ENCODE measurements around the gene ATP6V0E2. TPM values are rescaled to one million over a fixed set of nuclear protein-coding genes. Genes with fewer than 3 reads are reported as not detected.
A peak's percentile ranks its signal among the peaks of the same experiment; 100 is the strongest.
"Not testable (repeated sequence)": the region's sequence is repeated elsewhere in the genome, so short reads cannot be mapped to it uniquely, and the experiment has no call there.

The ATP6V0E2 gene
- total RNA-seq: 30.0 TPM

DNA sequence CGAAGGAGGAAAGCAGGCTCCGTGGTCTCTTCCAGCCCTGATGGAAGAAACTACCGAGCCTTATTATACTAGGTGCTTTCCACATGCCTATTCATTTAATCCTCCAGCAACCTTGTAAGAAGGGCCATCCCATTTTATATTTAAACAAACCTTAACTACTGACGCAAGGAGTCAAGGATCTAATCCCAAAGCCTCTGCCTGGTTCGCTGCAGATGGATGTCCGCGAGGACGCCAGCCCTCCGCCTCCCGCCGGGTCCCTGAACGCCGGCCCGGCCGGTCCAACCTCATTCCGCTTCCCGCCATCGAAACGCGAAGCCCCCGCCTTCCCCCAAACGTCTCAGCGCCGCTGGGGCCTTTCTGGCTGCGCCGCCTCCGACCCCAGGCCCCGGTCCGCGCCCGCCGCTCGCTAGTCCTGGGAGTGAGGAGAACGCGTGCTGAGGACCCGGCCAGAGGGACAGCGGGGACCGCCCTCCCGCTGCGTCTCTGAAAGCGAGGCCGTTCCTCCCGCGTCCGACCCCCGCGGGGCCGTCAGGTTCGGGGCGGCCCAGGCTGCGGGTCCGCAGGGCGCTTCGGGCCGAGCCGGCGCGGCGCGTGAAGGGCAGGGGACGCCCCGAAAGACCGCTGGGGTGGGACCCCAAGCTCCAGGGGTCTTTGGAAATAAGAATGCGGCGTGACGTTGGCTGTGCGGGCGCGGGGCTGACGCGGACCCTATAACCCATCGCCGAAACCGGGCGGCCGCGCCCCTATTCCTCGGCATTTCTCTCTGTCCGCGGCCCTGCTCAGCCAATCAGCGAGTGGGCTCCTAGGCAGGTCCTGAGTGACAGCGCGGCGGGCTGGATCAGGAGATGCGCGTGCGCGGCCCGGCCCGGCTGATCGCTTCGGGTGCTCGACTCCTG is at the start of gene ATP6V0E2:
TSS of gene ATP6V0E2 (plus strand) at position 896 of the 896 bp plus-strand sequence. CDS start 97 bp downstream, outside the sequence.
- Histone ChIP-seq H3K4me3 (ENCODE audit: low read length) (peak within 1 kb of the TSS; percentile 75), H3K9me3 (ENCODE audit: low read depth, low read length) (no peaks in the 10 kb centered on the region), H3K4me1 (ENCODE audit: insufficient read depth, low read length) (peaks cover 72% of the 10 kb centered on the region), H3K27me3 (ENCODE audit: insufficient read depth, low read length) (no peaks in the 10 kb centered on the region)

DNA sequence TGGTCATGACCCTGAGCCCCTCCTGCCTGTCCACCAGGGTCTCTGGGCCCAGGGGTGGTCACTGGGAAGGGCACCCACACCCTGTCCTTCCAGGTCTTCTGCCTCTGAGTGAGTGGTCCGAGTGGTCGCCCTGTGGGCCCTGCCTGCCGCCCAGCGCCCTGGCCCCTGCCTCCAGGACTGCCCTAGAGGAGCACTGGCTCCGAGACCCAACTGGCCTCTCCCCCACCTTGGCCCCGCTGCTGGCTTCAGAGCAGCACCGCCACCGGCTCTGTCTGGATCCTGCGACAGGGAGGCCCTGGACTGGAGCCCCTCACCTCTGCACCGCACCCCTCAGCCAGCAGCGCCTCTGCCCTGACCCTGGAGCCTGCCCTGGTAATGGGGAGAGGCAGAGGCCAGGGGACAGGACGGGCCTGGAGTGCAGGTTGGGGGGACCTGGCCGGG is 49.4 kb upstream of the ATP6V0E2 start:
- no peaks in the 10 kb centered on the region for H3K27me3 ChIP-seq (ENCODE audit: insufficient read depth, low read length)
- H3K4me1 ChIP-seq (ENCODE audit: insufficient read depth, low read length): no peaks in the 10 kb centered on the region
- no peak overlapping the region for H3K4me3 ChIP-seq (ENCODE audit: low read length)
- no peaks in the 10 kb centered on the region for H3K9me3 ChIP-seq (ENCODE audit: low read depth, low read length)

DNA sequence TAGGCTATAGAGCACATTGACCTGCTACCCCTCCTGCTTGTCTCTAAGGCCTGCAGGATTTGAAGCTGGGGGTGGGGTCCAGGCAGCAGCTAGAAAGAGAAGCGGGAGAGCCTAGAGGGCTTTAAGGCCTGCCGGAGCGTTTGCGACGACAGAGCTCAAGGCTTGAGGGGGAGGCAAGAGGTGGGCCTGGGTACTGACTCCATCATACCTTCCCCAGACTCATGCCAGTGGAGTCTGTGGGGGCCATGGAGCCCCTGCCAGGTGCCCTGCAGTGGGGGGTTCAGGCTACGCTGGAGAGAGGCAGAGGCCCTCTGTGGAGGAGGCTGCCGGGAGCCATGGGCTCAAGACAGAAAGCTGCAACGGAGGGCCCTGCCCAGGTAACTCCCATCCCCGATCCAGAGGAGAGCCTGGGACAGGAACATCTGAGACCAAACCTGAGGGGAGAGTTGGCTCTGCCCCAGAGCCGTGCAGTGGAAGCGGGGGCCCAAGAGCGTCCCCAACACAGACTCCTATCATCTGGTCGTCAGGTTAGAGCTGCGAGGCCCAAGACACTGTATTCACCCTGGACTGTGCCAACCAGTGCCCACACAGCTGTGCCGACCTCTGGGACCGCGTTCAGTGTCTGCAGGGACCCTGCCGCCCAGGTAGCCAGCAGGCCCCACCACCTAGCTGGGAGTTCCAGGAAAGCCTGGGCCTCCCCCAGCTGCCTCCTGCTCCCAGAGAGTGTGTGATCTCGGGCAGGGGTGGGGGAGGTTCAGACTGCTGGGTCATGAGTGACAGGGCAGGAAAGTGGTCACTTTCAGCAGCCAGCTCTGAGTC is 48.8 kb upstream of the ATP6V0E2 start:
- H3K4me3 ChIP-seq (ENCODE audit: low read length): no peak overlapping the region
- no peaks in the 10 kb centered on the region for H3K4me1 ChIP-seq (ENCODE audit: insufficient read depth, low read length)
- no peaks in the 10 kb centered on the region for H3K9me3 ChIP-seq (ENCODE audit: low read depth, low read length)
- no peaks in the 10 kb centered on the region for H3K27me3 ChIP-seq (ENCODE audit: insufficient read depth, low read length)

DNA sequence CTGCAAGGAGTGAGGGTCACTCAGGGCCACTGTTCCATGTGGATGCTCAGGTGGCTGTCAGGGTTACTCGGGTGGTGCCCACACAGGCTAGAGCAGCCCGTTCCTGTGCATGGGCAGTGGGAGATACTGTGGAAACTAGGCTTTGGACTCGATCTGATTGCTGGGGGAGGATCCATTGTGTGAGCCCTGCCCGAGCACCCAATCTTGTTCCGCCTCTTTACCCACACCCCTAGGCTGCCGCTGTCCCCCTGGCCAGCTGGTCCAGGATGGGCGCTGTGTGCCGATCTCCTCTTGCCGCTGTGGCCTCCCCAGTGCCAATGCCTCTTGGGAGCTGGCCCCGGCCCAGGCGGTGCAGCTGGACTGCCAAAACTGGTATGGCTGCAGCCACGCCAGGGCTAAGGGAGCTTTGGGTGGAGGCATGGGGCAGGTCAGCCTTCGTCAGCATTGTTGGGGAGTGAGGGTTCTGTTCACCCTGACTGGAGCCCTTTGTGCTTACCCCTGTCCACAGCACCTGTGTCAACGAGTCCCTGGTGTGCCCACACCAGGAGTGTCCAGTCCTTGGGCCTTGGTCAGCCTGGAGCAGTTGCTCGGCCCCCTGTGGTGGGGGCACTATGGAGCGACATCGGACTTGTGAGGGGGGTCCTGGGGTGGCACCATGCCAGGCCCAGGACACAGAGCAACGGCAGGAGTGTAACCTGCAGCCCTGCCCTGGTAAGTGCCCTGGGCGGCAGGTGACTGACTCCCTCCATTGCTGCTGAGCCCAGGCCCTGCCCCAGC is 48.0 kb upstream of the ATP6V0E2 start:
- Histone ChIP-seq H3K4me3 (ENCODE audit: low read length) (no peak overlapping the region), H3K27me3 (ENCODE audit: insufficient read depth, low read length) (no peaks in the 10 kb centered on the region), H3K9me3 (ENCODE audit: low read depth, low read length) (no peaks in the 10 kb centered on the region), H3K4me1 (ENCODE audit: insufficient read depth, low read length) (no peaks in the 10 kb centered on the region)

DNA sequence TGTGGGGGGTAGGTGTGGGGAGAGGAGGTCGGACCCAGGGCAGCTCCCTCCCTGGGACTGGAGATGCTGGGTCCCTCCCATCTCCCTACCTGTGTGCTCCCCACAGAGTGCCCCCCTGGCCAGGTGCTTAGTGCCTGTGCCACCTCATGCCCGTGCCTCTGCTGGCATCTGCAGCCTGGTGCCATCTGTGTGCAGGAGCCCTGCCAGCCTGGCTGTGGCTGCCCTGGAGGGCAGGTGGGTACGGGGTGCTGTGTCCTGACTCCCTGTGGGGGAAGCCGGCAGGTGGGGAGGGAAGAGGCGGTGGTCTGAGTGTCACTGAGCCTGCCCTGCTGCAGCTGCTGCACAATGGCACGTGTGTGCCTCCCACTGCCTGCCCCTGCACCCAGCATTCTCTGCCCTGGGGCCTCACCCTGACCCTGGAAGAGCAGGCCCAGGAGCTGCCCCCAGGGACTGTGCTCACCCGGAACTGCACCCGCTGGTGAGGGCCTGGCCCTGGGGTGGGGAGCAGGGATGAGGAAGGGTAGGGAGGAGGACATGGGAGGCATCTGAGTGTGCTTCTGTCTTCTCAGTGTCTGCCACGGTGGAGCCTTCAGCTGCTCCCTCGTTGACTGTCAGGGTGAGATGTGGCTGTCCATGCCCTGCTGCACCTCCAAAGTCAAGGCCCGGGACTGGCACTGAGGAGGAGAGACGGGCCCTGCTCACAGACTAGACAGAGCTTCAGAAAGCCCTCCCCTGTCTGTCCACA is 47.3 kb upstream of the ATP6V0E2 start:
- no peaks in the 10 kb centered on the region for H3K4me1 ChIP-seq (ENCODE audit: insufficient read depth, low read length)
- no peak overlapping the region for H3K4me3 ChIP-seq (ENCODE audit: low read length)
- H3K9me3 ChIP-seq (ENCODE audit: low read depth, low read length): no peaks in the 10 kb centered on the region
- no peaks in the 10 kb centered on the region for H3K27me3 ChIP-seq (ENCODE audit: insufficient read depth, low read length)

DNA sequence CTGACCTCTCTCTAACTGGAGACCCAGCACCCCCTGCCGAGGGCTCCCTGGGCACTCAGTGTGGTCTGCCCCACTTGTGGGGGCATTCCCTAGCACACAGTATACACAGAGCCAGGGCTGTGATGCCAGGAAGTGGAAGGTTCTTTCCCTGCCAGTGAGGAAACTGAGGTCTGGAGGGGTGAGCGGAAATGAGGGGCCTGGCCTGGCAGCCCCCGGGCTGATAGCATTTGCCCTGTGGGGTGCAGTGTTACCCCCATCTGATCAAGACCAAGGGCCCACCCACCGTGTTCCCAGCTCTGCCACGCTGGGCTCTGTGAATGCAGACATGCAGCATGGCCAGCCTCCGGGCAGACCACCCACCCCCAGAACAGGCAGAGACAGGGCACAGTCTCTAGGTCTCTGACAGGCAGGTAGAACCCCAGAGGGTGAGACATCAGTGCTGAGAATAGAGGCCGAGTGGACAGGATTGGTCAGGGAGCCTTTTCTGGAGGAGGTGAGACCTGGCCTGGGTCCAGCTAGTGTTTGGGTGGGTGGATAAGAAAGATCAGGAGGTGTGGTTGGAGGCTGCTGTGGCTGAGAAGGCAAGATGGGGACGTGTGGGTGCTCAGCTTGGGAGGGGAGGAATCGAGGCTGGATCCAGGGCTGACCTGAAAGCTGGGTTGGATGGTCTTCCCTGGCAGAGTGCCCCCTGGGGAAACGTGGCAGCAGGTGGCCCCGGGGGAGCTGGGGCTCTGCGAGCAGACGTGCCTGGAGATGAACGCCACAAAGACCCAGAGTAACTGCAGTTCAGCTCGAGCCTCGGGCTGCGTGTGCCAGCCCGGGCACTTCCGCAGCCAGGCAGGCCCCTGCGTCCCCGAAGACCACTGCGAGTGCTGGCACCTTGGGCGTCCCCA is 46.4 kb upstream of the ATP6V0E2 start:
- Histone ChIP-seq H3K4me3 (ENCODE audit: low read length) (no peak overlapping the region), H3K4me1 (ENCODE audit: insufficient read depth, low read length) (no peaks in the 10 kb centered on the region), H3K9me3 (ENCODE audit: low read depth, low read length) (no peaks in the 10 kb centered on the region), H3K27me3 (ENCODE audit: insufficient read depth, low read length) (no peaks in the 10 kb centered on the region)

DNA sequence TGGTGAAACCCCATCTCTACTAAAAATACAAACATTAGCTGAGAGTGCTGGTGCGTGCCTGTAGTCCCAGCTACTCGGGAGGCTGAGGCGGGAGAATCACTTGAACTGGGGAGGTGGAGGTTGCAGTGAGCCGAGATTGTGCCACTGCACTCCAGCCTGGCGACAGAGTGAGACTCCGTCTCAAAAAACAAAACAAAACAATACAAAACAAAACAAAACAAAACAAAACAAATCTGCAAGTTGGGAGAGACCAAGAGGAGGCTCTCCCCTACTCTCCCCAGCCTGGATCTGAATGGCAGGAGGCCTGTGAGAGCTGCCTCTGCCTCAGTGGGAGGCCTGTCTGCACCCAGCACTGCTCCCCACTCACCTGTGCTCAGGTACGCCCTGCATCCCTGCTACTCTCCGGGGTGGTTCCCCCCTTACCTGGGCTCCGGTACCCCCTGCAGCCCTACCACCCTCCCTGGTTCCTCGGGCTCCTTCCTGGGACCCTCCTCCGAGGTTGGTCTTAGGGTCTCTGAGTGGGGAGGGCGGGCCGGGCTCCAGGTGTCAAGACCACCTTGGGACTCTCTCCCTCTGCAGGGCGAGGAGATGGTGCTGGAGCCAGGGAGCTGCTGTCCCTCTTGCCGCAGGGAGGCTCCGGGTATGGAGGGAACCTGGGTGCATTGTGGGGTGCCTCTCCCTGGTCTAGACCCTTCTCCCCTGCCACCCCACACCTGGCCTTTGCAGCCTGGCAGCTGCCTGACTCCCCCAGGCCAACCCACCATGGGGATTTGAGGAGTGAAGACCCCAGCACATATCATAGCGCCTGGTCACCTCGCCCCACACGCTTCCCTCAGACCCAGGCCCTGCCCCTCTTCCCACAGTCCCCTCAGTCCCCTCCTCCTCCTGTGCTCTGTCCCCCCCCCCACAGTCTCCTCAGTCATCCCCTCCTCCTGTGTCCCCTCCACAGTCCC is 45.1 kb upstream of the ATP6V0E2 start:
- Histone ChIP-seq H3K27me3 (ENCODE audit: insufficient read depth, low read length) (no peaks in the 10 kb centered on the region), H3K4me3 (ENCODE audit: low read length) (no peak overlapping the region), H3K9me3 (ENCODE audit: low read depth, low read length) (no peaks in the 10 kb centered on the region), H3K4me1 (ENCODE audit: insufficient read depth, low read length) (no peaks in the 10 kb centered on the region)

DNA sequence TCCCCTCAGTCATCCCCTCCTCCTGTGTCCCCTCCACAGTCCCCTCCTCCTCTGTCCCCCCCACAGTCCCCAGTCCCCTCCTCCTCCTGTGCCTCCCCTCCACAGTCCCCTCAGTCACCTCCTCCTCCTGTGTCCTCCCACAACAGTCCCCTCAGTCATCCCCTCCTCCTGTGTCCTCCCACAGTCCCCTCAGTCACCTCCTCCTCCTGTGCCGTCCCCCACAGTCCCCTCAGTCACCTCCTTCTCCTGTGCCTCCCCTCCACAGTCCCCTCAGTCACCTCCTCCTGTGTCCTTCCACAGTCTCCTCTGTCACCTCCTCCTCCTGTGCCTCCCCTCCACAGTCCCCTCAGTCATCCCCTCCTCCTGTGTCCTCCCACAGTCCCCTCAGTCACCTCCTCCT is 43.2 kb upstream of the ATP6V0E2 start:
- H3K27me3 ChIP-seq (ENCODE audit: insufficient read depth, low read length); H3K4me3 ChIP-seq (ENCODE audit: low read length); H3K4me1 ChIP-seq (ENCODE audit: insufficient read depth, low read length); H3K9me3 ChIP-seq (ENCODE audit: low read depth, low read length): not testable (repeated sequence)

DNA sequence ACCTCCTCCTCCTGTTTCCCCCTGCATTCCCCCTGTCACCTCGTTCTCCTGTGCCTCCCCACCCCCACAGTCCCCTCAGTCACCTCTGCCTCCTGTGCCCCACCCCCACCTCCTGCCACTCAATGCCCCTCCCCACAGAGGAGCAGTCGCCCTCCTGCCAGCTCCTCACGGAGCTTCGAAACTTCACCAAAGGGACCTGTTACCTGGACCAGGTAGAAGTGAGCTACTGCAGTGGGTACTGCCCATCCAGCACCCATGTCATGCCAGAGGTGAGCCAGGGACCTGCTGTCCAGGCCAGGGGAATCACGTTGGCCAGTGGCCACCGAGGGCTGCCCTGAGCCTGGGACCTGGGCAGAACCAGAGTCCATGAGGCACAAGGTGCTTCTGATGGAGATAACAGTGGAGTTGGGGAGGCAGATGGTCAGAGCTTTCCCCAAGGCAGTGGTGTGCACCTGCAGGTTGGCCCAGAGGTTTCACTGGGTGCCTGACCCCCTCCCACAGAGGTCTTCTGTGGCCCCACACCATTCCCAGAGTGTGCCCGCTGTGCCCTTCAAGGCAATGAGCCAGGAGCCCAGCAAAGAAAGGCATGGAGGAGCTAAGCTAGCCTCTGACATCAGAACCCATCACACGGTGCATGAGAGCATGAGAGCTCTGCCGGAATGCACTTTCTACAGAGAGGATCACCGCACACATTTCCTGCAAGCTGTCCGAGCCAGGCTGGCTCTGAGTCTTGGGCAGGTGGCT is 42.6 kb upstream of the ATP6V0E2 start:
- H3K27me3 ChIP-seq (ENCODE audit: insufficient read depth, low read length): no peaks in the 10 kb centered on the region
- no peaks in the 10 kb centered on the region for H3K4me1 ChIP-seq (ENCODE audit: insufficient read depth, low read length)
- H3K9me3 ChIP-seq (ENCODE audit: low read depth, low read length): no peaks in the 10 kb centered on the region

DNA sequence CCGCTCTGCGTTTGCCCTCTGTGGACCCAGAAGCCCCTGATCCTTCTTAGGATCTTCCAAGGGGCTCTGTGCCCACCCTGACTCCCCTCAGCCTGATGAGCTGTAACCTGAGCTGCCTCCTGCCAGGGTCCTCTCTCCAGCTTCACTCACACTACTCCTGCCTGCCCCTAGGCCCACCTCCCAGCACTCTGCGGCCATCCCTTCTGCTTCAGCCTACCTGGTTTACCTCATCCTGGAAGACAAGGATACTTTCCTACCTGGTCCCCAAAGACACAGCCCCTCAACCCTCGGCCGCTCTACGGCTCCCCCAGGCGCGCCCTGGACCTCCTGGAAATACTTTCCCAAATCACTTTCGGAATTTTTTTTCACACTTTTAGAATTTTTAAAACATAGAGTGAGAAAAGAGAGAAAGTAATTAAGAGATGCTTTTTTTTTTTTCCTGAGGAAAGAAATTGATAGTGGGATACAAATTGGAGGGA is 42.0 kb upstream of the ATP6V0E2 start:
- Histone ChIP-seq H3K4me3 (ENCODE audit: low read length) (no peak overlapping the region), H3K27me3 (ENCODE audit: insufficient read depth, low read length) (no peaks in the 10 kb centered on the region), H3K9me3 (ENCODE audit: low read depth, low read length) (no peaks in the 10 kb centered on the region), H3K4me1 (ENCODE audit: insufficient read depth, low read length) (no peaks in the 10 kb centered on the region)

More for the DNA sequence above, 42.6 kb upstream of the ATP6V0E2 start:
- no peak overlapping the region for H3K4me3 ChIP-seq (ENCODE audit: low read length)

DNA sequence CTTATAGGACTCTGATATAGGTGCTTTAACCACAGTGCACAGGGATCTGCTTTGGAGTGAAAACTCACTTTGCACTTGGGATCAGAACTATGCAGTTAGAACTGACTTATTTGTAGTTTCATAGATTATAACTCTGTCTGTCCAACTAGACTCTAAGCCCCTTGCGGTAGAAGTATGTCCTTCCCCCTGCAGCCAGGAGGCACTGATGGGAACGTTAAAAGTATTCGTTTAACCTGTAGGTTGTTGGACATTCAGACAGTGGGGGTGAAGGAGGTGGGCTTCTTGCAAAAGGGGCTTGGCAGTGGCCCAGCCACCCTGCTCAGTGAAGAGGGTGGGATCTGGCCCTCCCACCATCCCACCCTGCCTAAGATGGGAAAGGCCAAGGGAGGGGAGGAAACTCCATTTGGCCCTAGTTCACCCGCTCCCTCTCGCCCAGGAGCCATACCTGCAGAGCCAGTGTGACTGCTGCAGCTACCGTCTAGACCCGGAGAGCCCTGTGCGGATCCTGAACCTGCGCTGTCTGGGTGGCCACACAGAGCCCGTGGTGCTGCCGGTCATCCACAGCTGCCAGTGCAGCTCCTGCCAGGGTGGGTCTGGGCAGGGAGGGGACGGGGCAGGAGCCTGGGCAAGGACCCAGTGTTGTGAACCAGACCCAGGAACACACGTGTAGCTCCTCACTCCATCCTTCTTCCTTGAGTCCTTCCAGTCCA is 41.3 kb upstream of the ATP6V0E2 start:
- H3K27me3 ChIP-seq (ENCODE audit: insufficient read depth, low read length): no peaks in the 10 kb centered on the region
- no peak overlapping the region for H3K4me3 ChIP-seq (ENCODE audit: low read length)
- H3K9me3 ChIP-seq (ENCODE audit: low read depth, low read length): no peaks in the 10 kb centered on the region
- H3K4me1 ChIP-seq (ENCODE audit: insufficient read depth, low read length): peaks cover under 1% of the 10 kb centered on the region

All from mononuclear cell (primary cell).